Measurements from ENCODE around the gene PLEKHA7. TPM values are rescaled to one million over a fixed set of nuclear protein-coding genes. Genes with fewer than 3 reads are reported as not detected.

The PLEKHA7 gene
- polyA plus RNA-seq, 1 donor: 63.0 TPM

GRCh38 chr11:16789560-16790485, 224.4 kb downstream of the PLEKHA7 start:
- DNase-seq: no peak

DNA sequence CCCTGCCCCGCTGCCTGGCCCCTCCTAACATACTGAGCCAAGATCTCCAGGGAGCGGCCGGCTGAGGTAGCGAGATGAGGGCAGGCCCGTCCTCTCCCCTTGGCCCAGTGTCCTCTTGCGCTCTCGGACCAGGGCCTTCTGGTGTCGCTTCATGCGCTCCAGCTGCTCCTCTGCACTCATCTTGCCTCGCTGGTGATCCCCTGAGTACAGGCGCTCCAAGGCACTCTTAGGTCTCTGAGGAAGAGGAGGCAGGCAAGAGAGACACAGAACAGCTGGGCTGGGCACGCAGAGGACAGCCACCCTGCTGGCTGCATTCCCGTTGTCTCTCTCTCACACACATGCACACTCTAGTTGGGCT, 225.2 kb downstream of the PLEKHA7 start:
- DNase-seq: no peak

GRCh38 chr11:16788141-16789062, 225.8 kb downstream of the PLEKHA7 start:
- DNase-seq: no peak

DNA sequence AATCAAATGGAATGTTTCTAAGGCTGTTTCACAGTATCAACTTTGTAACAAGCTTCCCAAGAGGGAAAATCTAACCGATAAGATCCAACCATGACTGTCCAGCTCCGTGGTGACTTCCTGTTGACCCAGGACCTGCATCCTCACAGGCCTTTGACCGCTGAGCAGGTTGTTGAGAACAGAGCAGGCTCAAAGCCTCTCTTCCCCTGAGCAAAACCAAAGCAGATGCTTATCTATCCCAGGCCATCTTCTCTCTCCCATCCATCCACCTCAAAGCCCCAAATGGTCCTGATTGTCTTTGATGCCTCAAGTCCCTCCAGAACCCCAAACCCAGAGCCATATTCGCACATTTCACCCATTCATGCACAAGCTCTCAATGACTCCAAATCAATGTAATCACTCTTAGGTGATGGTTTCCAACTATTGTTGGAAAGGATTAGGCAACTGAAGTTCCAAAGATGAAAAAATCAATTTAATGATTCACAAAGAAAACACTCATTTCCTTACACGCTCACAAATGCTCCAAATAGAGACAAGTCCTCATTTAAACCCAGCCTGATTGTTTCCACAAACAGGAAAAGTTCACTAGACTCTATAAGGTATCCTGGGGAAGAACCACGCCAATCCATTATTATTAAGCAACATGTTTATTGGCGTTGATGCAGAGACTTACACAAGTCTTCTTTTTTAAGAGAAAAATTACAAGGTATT, 227.0 kb downstream of the PLEKHA7 start:
- DNase-seq: no peak

- no peak for DNase-seq
Observed at GRCh38 chr11:16786131-16786530, 228.1 kb downstream of the PLEKHA7 start.

- peak; percentile 57 for DNase-seq
Observed at GRCh38 chr11:16785520-16786128, 228.6 kb downstream of the PLEKHA7 start.

GRCh38 chr11:16784666-16785065, 229.5 kb downstream of the PLEKHA7 start:
- no peak for DNase-seq

- no peak for DNase-seq
Observed at GRCh38 chr11:16784097-16784496, 230.1 kb downstream of the PLEKHA7 start.

GRCh38 chr11:16783321-16783801, 230.9 kb downstream of the PLEKHA7 start:
- DNase-seq: no peak

DNA sequence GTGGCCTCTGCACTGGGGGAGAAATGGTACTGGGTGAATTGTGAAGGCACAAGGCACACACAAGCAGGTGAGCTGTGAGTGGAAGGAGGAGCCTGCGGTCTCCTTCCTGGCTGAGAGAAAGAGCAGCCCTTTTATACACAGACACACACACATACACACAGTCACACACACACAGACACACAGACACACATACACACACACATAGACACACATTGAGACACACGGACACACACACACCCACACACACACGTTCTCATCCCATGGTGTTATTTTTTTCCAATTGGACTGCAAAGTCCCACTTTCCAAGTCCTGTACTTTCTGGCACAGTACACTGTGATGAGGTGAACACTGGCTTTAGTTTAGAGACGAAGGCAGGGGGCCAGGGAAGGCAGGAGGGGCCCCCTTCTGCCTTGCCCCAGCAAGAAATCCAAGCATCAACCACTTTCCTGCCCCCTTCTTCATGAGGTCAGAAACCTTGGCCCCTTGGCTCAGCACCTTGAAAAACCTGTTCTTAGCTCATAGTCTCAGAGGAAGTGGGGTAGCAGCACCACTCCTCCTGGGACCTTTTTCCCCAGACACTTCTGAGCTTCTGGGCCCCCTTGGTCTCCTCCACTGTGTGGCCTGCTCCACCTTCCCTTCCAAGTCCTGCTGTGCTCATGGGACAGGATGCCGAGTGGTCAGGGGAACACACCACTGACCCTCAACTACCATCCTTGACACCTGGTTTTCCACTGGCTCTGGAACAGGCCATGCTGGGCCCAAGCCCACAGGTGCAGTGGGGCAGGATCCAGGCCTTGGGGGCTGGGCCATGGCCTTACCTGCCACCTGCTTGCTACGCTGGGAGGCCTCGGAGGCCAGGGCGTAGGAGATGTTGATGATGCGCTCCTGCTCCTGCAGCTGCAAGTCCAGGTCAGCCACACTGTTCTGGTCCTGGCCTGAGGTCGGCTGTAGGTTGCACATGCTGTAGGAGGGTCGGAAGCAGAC, 232.0 kb downstream of the PLEKHA7 start:
- DNase-seq: no peak

GRCh38 chr11:16780698-16781550, 233.3 kb downstream of the PLEKHA7 start:
- no peak for DNase-seq

DNA sequence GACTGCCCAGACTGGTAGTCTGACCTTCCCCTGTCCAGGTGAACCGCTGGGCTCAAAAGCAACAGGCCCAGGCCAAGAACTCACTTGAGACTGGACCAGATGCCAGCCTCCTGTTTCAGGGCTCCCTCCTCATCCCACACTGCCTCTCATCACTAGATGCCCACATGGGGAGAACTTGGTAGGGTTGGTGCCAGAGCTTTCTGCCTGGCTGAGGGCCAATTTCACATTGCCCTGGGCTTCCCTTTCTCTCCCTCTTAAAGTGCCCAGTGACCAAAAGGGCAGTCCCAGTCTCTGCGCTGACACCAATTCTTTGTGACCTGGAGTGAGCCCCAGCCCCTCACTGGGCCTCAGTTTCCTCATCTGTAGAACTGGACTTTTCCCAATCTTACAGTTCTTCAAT, 234.1 kb downstream of the PLEKHA7 start:
- no peak for DNase-seq

DNA sequence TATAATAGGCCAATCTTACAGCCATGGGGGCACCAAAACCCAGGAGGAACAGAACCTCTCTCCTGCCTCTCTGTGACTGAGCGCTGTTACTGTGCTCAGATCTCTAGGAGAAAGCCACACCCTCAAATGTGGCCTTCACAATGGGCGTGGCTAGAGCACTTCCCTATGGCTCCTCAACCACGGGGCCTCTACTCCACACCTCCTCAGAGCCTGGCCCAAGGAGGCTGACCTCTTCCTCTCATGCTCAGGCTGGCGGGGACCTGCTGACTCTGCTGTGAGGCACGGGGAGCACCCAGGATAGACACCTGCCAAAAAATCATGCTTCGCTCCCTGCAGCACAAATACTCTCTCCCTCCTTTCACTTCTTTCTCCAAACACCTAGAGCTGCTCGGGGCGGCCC, 234.8 kb downstream of the PLEKHA7 start:
- no peak for DNase-seq

- DNase-seq: no peak
Observed at GRCh38 chr11:16778876-16779275, 235.3 kb downstream of the PLEKHA7 start.

DNA sequence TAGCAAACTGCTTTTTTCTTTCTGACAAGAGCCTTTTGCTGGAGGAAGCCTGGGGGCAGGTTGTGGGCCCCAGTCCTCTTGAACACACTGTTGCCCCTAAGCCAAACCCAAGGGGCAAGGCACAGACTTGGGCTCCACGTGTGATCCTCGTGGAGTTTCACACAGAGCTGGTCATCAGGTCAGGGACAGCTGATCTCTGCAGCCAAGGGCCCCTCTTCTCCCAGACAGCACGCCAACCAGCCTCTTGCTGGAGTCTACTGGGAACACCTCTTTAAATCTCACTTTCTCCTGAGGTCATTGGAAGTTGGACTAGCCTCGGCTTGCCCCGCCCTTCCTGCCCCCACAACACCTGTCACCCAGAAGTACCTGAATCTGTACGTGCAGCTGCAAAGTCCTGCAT, 235.9 kb downstream of the PLEKHA7 start:
- no peak for DNase-seq

- DNase-seq: no peak
Observed at GRCh38 chr11:16777613-16777975, 236.6 kb downstream of the PLEKHA7 start.

DNA sequence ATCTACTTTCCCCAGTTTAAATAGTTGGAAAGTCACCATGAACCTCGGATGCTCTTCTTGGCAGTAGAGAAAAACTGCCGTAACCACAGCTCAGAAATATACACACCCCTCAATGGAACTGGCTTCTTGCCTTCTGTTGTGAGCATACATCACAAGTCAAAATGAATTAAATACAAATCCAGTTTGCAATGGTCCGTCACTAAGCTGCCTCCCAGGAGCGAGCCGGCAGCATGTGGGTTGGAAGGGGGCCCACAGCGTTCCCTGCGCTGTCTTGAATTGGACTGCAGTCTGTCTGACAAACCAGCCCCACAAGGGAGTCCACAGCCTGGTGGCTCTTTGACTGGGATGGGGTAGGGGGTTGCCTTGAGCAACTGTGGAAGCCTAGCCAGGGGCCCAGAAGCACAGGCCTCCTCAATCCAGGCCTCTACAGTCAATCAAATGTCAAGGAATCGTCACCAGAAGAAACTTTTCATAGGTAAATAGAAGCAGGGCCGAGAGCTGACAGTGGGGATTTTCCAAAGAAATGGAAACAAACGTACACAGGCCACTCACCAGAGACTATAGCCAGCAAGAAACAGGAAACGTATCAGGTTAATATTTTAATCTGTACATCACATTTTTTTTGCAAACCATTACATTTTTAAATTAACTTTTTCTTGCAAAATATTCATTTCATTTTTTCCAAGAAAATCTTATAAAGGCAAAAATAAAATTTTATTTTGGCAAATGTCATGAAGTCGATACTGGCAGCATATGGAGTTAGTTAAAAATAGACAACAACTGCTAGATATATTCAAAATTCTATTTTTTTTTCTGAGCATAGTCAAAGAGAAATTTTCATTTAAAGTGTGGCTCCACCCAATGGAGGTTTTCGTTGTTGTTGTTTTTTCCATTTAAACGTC, 237.3 kb downstream of the PLEKHA7 start:
- no peak for DNase-seq

DNA sequence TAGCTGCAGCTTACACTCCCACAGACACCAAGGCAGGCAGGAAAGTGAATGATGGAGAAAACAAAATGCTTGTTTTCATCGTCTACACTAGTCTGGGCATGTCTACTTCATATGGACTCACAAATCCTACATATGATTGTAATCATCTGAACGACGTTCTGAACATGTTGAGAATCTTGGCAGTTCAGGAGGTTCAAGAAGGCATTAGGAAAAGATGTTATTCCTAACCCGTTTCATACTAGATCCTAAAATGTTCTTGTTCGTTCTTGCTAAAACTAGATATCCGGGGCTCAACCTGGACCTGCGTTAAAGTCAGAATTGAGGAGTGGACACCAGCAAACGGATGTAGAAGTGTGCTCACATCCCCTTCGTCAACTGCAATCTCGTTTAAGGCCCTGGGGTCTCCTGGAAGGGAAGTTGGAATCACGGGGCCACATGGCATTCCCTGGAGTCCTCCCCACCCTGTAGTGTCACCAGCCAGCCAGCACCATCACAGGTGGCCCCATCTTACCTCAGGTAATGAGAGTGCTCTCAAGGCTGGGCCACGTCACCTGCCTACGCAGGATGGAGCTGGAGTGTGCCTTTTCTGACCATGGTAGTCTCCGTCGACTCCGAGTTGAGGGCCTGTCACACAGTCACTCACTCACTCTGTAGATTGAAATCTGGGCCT, 238.5 kb downstream of the PLEKHA7 start:
- DNase-seq: no peak

Measured in left kidney (tissue), 2 donors.